HG03469 (cell line): Measurements from ENCODE around the gene ARPC2.
A peak's percentile ranks its signal among the peaks of the same experiment; 100 is the strongest.

Experiments used
- ATAC-seq: cut with Tn5 transposase; IDR thresholded peaks from one replicate; pipeline ENCODE4 v1.9.1; 2021; ENCODE audit warnings: mild to moderate bottlenecking, moderate library complexity, moderate number of reproducible peaks; ENCODE audit not compliant: unreplicated experiment

Gene ARPC2

GRCh38 chr2:218252509-218253231 is 35.7 kb downstream of the ARPC2 start:
- no peak for ATAC-seq

GRCh38 chr2:218253232-218253625 is 36.2 kb downstream of the ARPC2 start:
- no peak for ATAC-seq

GRCh38 chr2:218255446-218255845 is 38.5 kb downstream of the ARPC2 start:
- ATAC-seq = no peak

- no peak for ATAC-seq
Observed at GRCh38 chr2:218256612-218257350, 39.8 kb downstream of the ARPC2 start.

GRCh38 chr2:218257390-218257981 is 40.5 kb downstream of the ARPC2 start:
- peak; percentile 57 for ATAC-seq

- ATAC-seq = no peak
Observed at GRCh38 chr2:218259099-218259961, 42.3 kb downstream of the ARPC2 start.

GRCh38 chr2:218260166-218260565 is 43.2 kb downstream of the ARPC2 start:
- ATAC-seq = no peak

GRCh38 chr2:218260742-218261422 is 43.9 kb downstream of the ARPC2 start, which contains the start of gene GPBAR1:
TSS of gene GPBAR1 (plus strand) at chr2:218261015. CDS start at chr2:218262725, 1,710 bp downstream.
- no peak for ATAC-seq

- no peak for ATAC-seq
Observed at GRCh38 chr2:218261423-218262236, 44.6 kb downstream of the ARPC2 start.

GRCh38 chr2:218262237-218262600 is 45.2 kb downstream of the ARPC2 start:
- no peak for ATAC-seq

- no peak for ATAC-seq
Observed at GRCh38 chr2:218262631-218263586, 45.9 kb downstream of the ARPC2 start.

- no peak for ATAC-seq
Observed at GRCh38 chr2:218263817-218264641, 47.0 kb downstream of the ARPC2 start.

- ATAC-seq = no peak
Observed at GRCh38 chr2:218264773-218265561, 48.0 kb downstream of the ARPC2 start.

GRCh38 chr2:218265626-218266025 is 48.6 kb downstream of the ARPC2 start:
- no peak for ATAC-seq

- ATAC-seq = no peak
Observed at GRCh38 chr2:218266316-218266979, 49.5 kb downstream of the ARPC2 start.

- no peak for ATAC-seq
Observed at GRCh38 chr2:218267259-218267658, 50.3 kb downstream of the ARPC2 start.
